Stomach (tissue), 9 donors: ENCODE results near the gene ONECUT3. TPM values are rescaled to one million over a fixed set of nuclear protein-coding genes. Genes with fewer than 3 reads are reported as not detected.
A peak's percentile ranks its signal among the peaks of the same experiment; 100 is the strongest.
"Not testable (repeated sequence)": the region's sequence is repeated elsewhere in the genome, so short reads cannot be mapped to it uniquely, and the experiment has no call there.

Experiments used
- DNase-seq, 2 donors: peaks; one replicate each; pipeline versions ENCODE4 v3.0.0 to v3.0.0-alpha.2; 2013 to 2019
- H3K27ac ChIP-seq, 5 donors: fragments of 200-600 bp in 4 of 5; sonication (generic) in 4 of 5; one replicate each; pipeline ENCODE4 v1.5.1; 2013 to 2019; ENCODE audit warnings: mild to moderate bottlenecking in 1 of 5, moderate library complexity in 1 of 5
- H3K27me3 ChIP-seq, 3 donors: fragments of 200-600 bp; sonication (generic); one replicate each; pipeline ENCODE4 v1.5.1; 2017 to 2019; ENCODE audit warnings: mixed run types in 1 of 3
- H3K36me3 ChIP-seq, 4 donors: fragments of 200-600 bp; sonication (generic); 1 replicate in 3 of 4; 2 replicates in 1 of 4; pipeline ENCODE4 v1.5.1; 2016 to 2019
- H3K4me1 ChIP-seq, 4 donors: fragments of 200-600 bp; sonication (generic); one replicate each; pipeline ENCODE4 v1.5.1; 2016 to 2019
- H3K4me3 ChIP-seq, 4 donors: fragments of 200-600 bp; sonication (generic) in 3 of 4; one replicate each; pipeline ENCODE4 v1.5.1; 2016 to 2019; ENCODE audit warnings: mild to moderate bottlenecking in 1 of 4
- H3K9me3 ChIP-seq, 4 donors: fragments of 200-600 bp; sonication (generic); one replicate each; pipeline ENCODE4 v1.5.1; 2016 to 2019
- CTCF ChIP-seq, 7 experiments: fragments of 450-650 bp in 4 of 7; fragments of 200-600 bp in 3 of 7; sonication (generic) in 3 of 7; IDR thresholded peaks; one replicate each; pipeline ENCODE4 v1.5.1; 2016 to 2019; ENCODE audit warnings: antibody characterized with exemption in 7 of 7, control low read depth in 2 of 7, mild to moderate bottlenecking in 1 of 7
- EP300 ChIP-seq: sonication (generic); formaldehyde crosslinking; IDR thresholded peaks from one replicate; pipeline ENCODE4 v1.6.1; 2017; ENCODE audit warnings: antibody characterized with exemption
- POLR2A ChIP-seq, 4 donors: fragments of 450-650 bp; IDR thresholded peaks; one replicate each; pipeline ENCODE4 v1.6.1; 2016; ENCODE audit warnings: antibody characterized with exemption in 4 of 4, control low read depth in 2 of 4, mild to moderate bottlenecking in 1 of 4, moderate library complexity in 1 of 4
- POLR2AphosphoS5 ChIP-seq, 3 donors: sonication (generic); formaldehyde crosslinking; IDR thresholded peaks; one replicate each; pipeline ENCODE4 v1.6.1; 2016; ENCODE audit warnings: antibody characterized with exemption in 3 of 3
- WGBS, 5 donors: extraction: QIAGEN DNeasy Blood & Tissue Kit in 3 of 5; methylation state at CpG; one replicate each; pipeline versions ENCODE4 v1.1.5 to v1.1.7; 2013 to 2018; 5-methylcytosine and 5-hydroxymethylcytosine counted together
- intact Hi-C: fragments of 100-400 bp; cut with DNase I; formaldehyde crosslinking; loops from one replicate; pipeline ENCODE4 v1.15.1; 2023; ENCODE audit warnings: low total_unique reads
- polyA plus RNA-seq, 3 donors: library from polyadenylated mRNA; stranded (reverse); fragments of 200-250 nt; gene quantifications; one replicate each; pipeline ENCODE4 v1.2.3, GENCODE V29; 2013
- total RNA-seq, 5 donors: library from RNA; depleted of rRNA; stranded (reverse); fragments of >200 nt; gene quantifications; one replicate each; pipeline versions ENCODE4 v1.1.0 to v1.2.3, GENCODE V29; 2014 to 2016
- donor health status: healthy with polysubstance abuse.
- donor health status: Bipolar disorder and iron deficiency.
- donor health status: healthy.

Gene ONECUT3
- total and polyA plus RNA-seq, 8 donors, result 0.13 to 0.37 (median 0.29) TPM; not detected in 5

DNA sequence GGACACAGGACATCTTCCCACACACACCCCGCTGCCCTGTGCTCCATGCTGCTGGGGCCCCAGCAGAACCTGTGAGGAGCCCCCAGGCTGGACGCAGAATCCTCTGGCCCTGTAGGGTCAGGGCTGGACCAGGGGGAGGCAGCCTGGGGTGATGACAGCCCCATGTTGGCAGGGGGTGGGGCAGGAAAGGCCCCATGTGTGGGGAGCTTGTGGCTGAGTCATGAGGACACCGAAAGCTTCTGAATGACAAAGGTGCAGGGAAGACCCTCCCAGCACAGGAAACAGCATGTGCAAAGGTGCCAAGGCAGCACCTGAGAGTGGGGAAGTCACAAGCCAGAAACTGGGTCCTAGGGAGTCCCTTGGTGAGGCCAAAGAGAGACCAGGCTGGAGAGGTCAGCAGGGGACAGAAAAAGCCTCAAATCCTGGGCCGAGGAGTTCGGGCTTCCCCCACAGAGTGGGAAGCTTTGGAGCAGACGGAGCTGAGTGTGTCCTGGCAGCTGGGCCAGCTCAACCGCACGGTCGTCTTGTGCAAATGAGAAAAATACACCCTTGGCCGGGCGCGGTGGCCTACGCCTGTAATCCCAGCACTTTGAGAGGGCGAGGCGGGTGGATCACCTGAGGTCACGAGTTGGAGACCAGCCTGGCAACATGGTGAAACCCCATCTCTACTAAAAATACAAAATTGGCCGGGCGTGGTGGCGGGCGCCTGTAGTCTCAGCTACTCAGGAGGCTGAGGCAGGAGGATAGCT, 41.3 kb downstream of the ONECUT3 start:
- intact Hi-C loops, result no loop called here
- WGBS, 5 donors, result 65 to 71% (median 68%) methylated on average over 20 of the region's 20 CpGs
- peak in 1 of 2 donors; percentile 7 for DNase-seq

GRCh38 chr19:1796395-1797142, 43.3 kb downstream of the ONECUT3 start:
- TF ChIP-seq POLR2A (IDR thresholded peaks at IDR 0.05), result no peak
- no peak for TF ChIP-seq CTCF (IDR thresholded peaks at IDR 0.05)
- TF ChIP-seq POLR2AphosphoS5 (IDR thresholded peaks at IDR 0.05), result no peak
- no peak for TF ChIP-seq EP300
- H3K27ac ChIP-seq, result no peak overlapping the region
- no peak overlapping the region for H3K4me3 ChIP-seq
- H3K4me1 ChIP-seq, result peaks cover 0 to 8% (median 6%) of the 10 kb centered on the region in 4 donors
- no peaks in the 10 kb centered on the region for H3K9me3 ChIP-seq
- no peak for DNase-seq
- intact Hi-C loops, result no loop called here
- 44 to 66% (median 57%) methylated on average over 36 to 52 of the region's 52 CpGs for WGBS, 5 donors
- no peaks in the 10 kb centered on the region for H3K36me3 ChIP-seq
- H3K27me3 ChIP-seq, result peaks cover 0 to 47% (median 13%) of the 10 kb centered on the region in 3 donors

More for the DNA sequence above, 41.3 kb downstream of the ONECUT3 start:
- H3K4me1 ChIP-seq, result peaks cover 3 to 12% (median 8%) of the 10 kb centered on the region in 4 donors
- TF ChIP-seq POLR2AphosphoS5 (IDR thresholded peaks at IDR 0.05), result no peak
- no peak for TF ChIP-seq EP300
- TF ChIP-seq POLR2A (IDR thresholded peaks at IDR 0.05), result no peak
- TF ChIP-seq CTCF (IDR thresholded peaks at IDR 0.05), result no peak
- H3K36me3 ChIP-seq, result no peaks in the 10 kb centered on the region
- H3K4me3 ChIP-seq, result no peak overlapping the region
- peaks cover 3 to 67% (median 15%) of the 10 kb centered on the region in 3 donors for H3K27me3 ChIP-seq
- no peak overlapping the region for H3K27ac ChIP-seq
- peaks cover 0 to 4% (median 0%) of the 10 kb centered on the region in 4 donors for H3K9me3 ChIP-seq

DNA sequence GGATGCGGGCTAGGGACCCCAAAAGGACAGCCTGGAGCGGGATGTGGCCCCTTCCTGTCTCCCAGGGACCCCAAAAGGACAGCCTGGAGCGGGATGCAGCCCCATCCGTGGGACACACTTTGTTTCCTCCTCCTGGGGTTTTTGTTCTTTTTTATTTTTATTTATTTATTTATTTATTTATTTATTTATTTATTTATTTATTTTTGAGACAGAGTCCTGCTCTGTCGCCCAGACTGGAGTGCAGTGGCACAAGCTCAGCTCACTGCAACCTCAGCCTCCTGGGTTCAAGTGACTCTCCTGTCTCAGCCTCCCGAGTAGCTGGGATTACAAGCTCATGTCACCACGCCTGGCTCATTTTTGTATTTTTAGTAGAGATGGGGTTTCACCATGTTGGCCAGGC, 44.0 kb downstream of the ONECUT3 start:
- DNase-seq, H3K4me1 ChIP-seq, H3K27ac ChIP-seq, H3K4me3 ChIP-seq, H3K36me3 ChIP-seq, H3K9me3 ChIP-seq, intact Hi-C loops: not testable (repeated sequence)
- H3K27me3 ChIP-seq, result peaks cover 0 to 40% (median 13%) of the 10 kb centered on the region in 3 donors
- 83 to 92% (median 87%) methylated on average over 7 of the region's 7 CpGs for WGBS, 5 donors

DNA sequence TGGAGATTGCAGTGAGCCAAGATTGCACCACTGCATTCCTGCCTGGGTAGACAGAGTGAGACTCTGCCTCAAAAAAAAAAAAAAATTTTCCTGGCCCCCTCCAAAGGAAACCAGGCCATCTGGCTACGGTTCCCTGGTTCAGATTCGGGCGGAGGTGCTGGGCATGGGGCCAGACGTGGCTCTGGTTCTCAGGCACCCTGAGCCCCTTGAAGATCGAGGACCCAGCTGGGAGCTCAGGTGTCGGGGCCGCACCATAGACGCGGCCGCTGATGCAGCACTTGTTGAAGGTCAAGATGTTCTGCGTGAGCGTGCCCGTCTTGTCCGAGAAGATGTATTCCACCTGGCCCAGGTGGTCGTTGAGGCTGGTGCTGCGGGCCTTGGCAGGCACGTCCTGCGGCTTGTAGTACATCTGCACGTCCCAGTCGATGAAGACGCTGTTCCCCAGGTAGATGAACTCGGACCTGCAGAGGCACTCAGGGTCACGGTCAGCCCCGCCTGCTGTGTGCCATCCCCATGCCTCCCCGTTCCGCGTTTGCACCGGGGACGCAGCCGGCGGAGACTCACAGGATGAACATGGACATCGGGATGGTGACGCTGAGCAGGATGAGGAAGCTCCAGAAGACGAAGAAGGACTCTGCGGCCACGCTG, 46.5 kb downstream of the ONECUT3 start:
- WGBS, 5 donors, result 75 to 83% (median 80%) methylated on average over 33 to 36 of the region's 36 CpGs
- DNase-seq, result no peak
- Histone ChIP-seq H3K9me3 (no peaks in the 10 kb centered on the region), H3K4me1 (peaks cover 0 to 8% (median 6%) of the 10 kb centered on the region in 4 donors), H3K4me3 (no peak overlapping the region), H3K27me3 (peaks cover 0 to 24% (median 13%) of the 10 kb centered on the region in 3 donors), H3K27ac (no peak overlapping the region), H3K36me3 (no peaks in the 10 kb centered on the region)
- no peak for TF ChIP-seq EP300
- no peak for TF ChIP-seq POLR2AphosphoS5 (IDR thresholded peaks at IDR 0.05)
- no peak for TF ChIP-seq POLR2A (IDR thresholded peaks at IDR 0.05)
- no peak for TF ChIP-seq CTCF (IDR thresholded peaks at IDR 0.05)
- intact Hi-C loops, result no loop called here
